H9 (cell line): Measurements from ENCODE around the gene MRPL54. TPM values are rescaled to one million over a fixed set of nuclear protein-coding genes. Genes with fewer than 3 reads are reported as not detected.

Experiments
- DNase-seq: peaks from one replicate; pipeline ENCODE4 v3.0.0-alpha.2; 2017
- H2AFZ ChIP-seq: one replicate; pipeline ENCODE4 v1.6.1; 2013; ENCODE audit warnings: mild to moderate bottlenecking, low read length, control low read depth, moderate library complexity
- H2AK5ac ChIP-seq: 2 replicates; pipeline ENCODE4 v1.6.1; 2013; ENCODE audit warnings: low read length, control low read depth, mixed read lengths; ENCODE audit not compliant: insufficient read length
- H2BK120ac ChIP-seq: one replicate; pipeline ENCODE4 v1.6.1; 2013; ENCODE audit warnings: low read depth, mild to moderate bottlenecking, low read length, control low read depth, inconsistent platforms; ENCODE audit not compliant: poor library complexity, severe bottlenecking
- H2BK12ac ChIP-seq: 2 replicates; pipeline ENCODE4 v1.6.1; 2013; ENCODE audit warnings: low read length, control low read depth, mixed read lengths, low read depth; ENCODE audit not compliant: insufficient read length
- H2BK15ac ChIP-seq: 2 replicates; pipeline ENCODE4 v1.6.1; 2013; ENCODE audit warnings: low read depth, low read length, control low read depth
- H2BK20ac ChIP-seq: one replicate; pipeline ENCODE4 v1.6.1; 2013; ENCODE audit warnings: low read depth, mild to moderate bottlenecking, low read length, control low read depth, inconsistent platforms; ENCODE audit not compliant: poor library complexity, severe bottlenecking
- H2BK5ac ChIP-seq: 2 replicates; pipeline ENCODE4 v1.6.1; 2013; ENCODE audit warnings: low read length, control low read depth, mixed read lengths; ENCODE audit not compliant: insufficient read length
- H3K14ac ChIP-seq: 2 replicates; pipeline ENCODE4 v1.6.1; 2013; ENCODE audit warnings: low read length, control low read depth; ENCODE audit not compliant: insufficient read depth
- H3K18ac ChIP-seq: 2 replicates; pipeline ENCODE4 v1.6.1; 2013; ENCODE audit warnings: low read depth, mild to moderate bottlenecking, mixed read lengths, low read length, control low read depth; ENCODE audit not compliant: insufficient read length
- H3K23ac ChIP-seq: 2 replicates; pipeline ENCODE4 v1.6.1; 2013; ENCODE audit warnings: low read length, control low read depth, mixed read lengths, low read depth; ENCODE audit not compliant: insufficient read length
- H3K23me2 ChIP-seq: 2 replicates; pipeline ENCODE4 v1.6.1; 2013; ENCODE audit warnings: low read depth, mild to moderate bottlenecking, mixed read lengths, low read length, control low read depth; ENCODE audit not compliant: insufficient read length, poor library complexity, severe bottlenecking
- H3K27ac ChIP-seq: 2 replicates; pipeline ENCODE4 v1.5.1; 2013; ENCODE audit warnings: low read length, control low read depth, mixed read lengths, low read depth; ENCODE audit not compliant: insufficient read length
- H3K27me3 ChIP-seq: 2 replicates; pipeline ENCODE4 v1.6.1; 2013; ENCODE audit warnings: low read length, control low read depth, inconsistent platforms; ENCODE audit not compliant: insufficient read depth
- H3K4ac ChIP-seq: 2 replicates; pipeline ENCODE4 v1.6.1; 2013; ENCODE audit warnings: low read depth, mild to moderate bottlenecking, control low read depth, inconsistent platforms, low read length, moderate library complexity
- H3K4me1 ChIP-seq: 2 replicates; pipeline ENCODE4 v1.6.1; 2013; ENCODE audit warnings: low read length, control low read depth, inconsistent platforms; ENCODE audit not compliant: insufficient read depth
- H3K4me2 ChIP-seq: 2 replicates; pipeline ENCODE4 v1.6.1; 2013; ENCODE audit warnings: low read length, control low read depth, mixed read lengths; ENCODE audit not compliant: insufficient read length, insufficient read depth
- H3K56ac ChIP-seq: 2 replicates; pipeline ENCODE4 v1.6.1; 2013; ENCODE audit warnings: low read depth, mild to moderate bottlenecking, mixed read lengths, low read length, control low read depth; ENCODE audit not compliant: insufficient read length
- H3K79me1 ChIP-seq: 2 replicates; pipeline ENCODE4 v1.6.1; 2013; ENCODE audit warnings: low read depth, mild to moderate bottlenecking, moderate library complexity, low read length, control low read depth, inconsistent platforms; ENCODE audit not compliant: insufficient read depth, poor library complexity, severe bottlenecking
- H3K79me2 ChIP-seq: 2 replicates; pipeline ENCODE4 v1.6.1; 2013; ENCODE audit warnings: low read length, control low read depth, inconsistent platforms; ENCODE audit not compliant: insufficient read depth
- H3K9ac ChIP-seq: 2 replicates; pipeline ENCODE4 v1.6.1; 2013; ENCODE audit warnings: low read length, control low read depth, mixed read lengths; ENCODE audit not compliant: insufficient read length; ENCODE audit errors: extremely low read depth
- H3K9me3 ChIP-seq: one replicate; pipeline ENCODE4 v1.6.1; 2013; ENCODE audit warnings: low read depth, low read length, inconsistent platforms; ENCODE audit not compliant: control insufficient read depth
- H3T11ph ChIP-seq: one replicate; pipeline ENCODE4 v1.6.1; 2013; ENCODE audit warnings: mild to moderate bottlenecking, low read length, control low read depth, inconsistent platforms
- H4K20me1 ChIP-seq: one replicate; pipeline ENCODE4 v1.6.1; 2013; ENCODE audit not compliant: control insufficient read depth, insufficient read length, insufficient read depth
- H4K5ac ChIP-seq: 2 replicates; pipeline ENCODE4 v1.6.1; 2013; ENCODE audit warnings: low read depth, mild to moderate bottlenecking, mixed read lengths, low read length, control low read depth; ENCODE audit not compliant: insufficient read length
- H4K8ac ChIP-seq: replicated peaks from 2 replicates; pipeline ENCODE4 v1.6.1; 2013; ENCODE audit warnings: low read length, control low read depth, mixed read lengths, low read depth; ENCODE audit not compliant: insufficient read length
- H4K91ac ChIP-seq: 2 replicates; pipeline ENCODE4 v1.6.1; 2013; ENCODE audit warnings: low read depth, mild to moderate bottlenecking, moderate library complexity, mixed read lengths, low read length, control low read depth; ENCODE audit not compliant: insufficient read length
- H3K27ac Mint-ChIP-seq, 3 experiments: 2 replicates in 2 of 3; 3 replicates in 1 of 3; pipeline ENCODE4 v1.8.0; 2020 to 2021; ENCODE audit warnings: mixed read lengths in 3 of 3, mild to moderate bottlenecking in 1 of 3, moderate library complexity in 1 of 3
- H3K27me3 Mint-ChIP-seq: 2 replicates; pipeline ENCODE4 v1.8.0; 2021; ENCODE audit warnings: low read depth, mild to moderate bottlenecking, moderate library complexity, mixed read lengths
- H3K36me3 Mint-ChIP-seq, 3 experiments: 2 replicates in 2 of 3; 3 replicates in 1 of 3; pipeline ENCODE4 v1.8.0; 2020 to 2021; ENCODE audit warnings: low read depth in 3 of 3, mixed read lengths in 3 of 3; ENCODE audit not compliant: insufficient read depth in 1 of 3
- H3K4me1 Mint-ChIP-seq, 2 experiments: 2 replicates each; pipeline ENCODE4 v1.8.0; 2020; ENCODE audit warnings: mixed read lengths in 2 of 2
- H3K4me3 Mint-ChIP-seq, 2 experiments: 2 replicates in 1 of 2; 3 replicates in 1 of 2; pipeline ENCODE4 v1.8.0; 2020 to 2021; ENCODE audit warnings: mild to moderate bottlenecking in 2 of 2, mixed read lengths in 2 of 2, moderate library complexity in 1 of 2
- H3K9me3 Mint-ChIP-seq, 2 experiments: 2 replicates in 1 of 2; 3 replicates in 1 of 2; pipeline ENCODE4 v1.8.0; 2020; ENCODE audit warnings: mild to moderate bottlenecking in 2 of 2, mixed read lengths in 2 of 2, moderate library complexity in 1 of 2
- CTCF ChIP-seq: fragments of 200-600 bp; sonication (generic); conservative IDR thresholded peaks from 3 replicates; pipeline ENCODE4 v1.8.0; 2021; ENCODE audit warnings: antibody characterized with exemption, mild to moderate bottlenecking
- WGBS: extraction: QIAGEN DNeasy Blood & Tissue Kit; methylation state at CpG from one replicate; pipeline ENCODE4 v1.1.7; 2013; ENCODE audit warnings: missing lambda C conversion rate, low lambda C conversion rate, mixed read lengths; ENCODE audit not compliant: insufficient read length; ENCODE audit errors: extremely low coverage; 5-methylcytosine and 5-hydroxymethylcytosine counted together
- total RNA-seq: library from RNA; stranded (reverse); gene quantifications from 2 replicates; pipeline ENCODE4 v1.2.1, GENCODE V29; 2021

The MRPL54 gene
- total RNA-seq, 1 experiment from 2014 or later = 60.0 TPM

GRCh38 chr19:3770136-3770999 is 7.9 kb downstream of the MRPL54 start:
- Histone ChIP-seq H2BK15ac (no peak overlapping the region), H2BK20ac (no peak overlapping the region), H3K4me1 (no peaks in the 10 kb centered on the region), H2BK5ac (no peak overlapping the region), H2AFZ (no peak overlapping the region), H3K23me2 (no peaks in the 10 kb centered on the region), H3K4me2 (no peak overlapping the region), H3K9me3 (no peaks in the 10 kb centered on the region), H3K9ac (no peak overlapping the region), H3K79me1 (no peaks in the 10 kb centered on the region), H3K18ac (no peak overlapping the region), H3K27me3 (no peaks in the 10 kb centered on the region), H4K20me1 (no peaks in the 10 kb centered on the region), H4K5ac (no peak overlapping the region), H2AK5ac (no peak overlapping the region), H3K79me2 (no peaks in the 10 kb centered on the region), H3K27ac (no peak overlapping the region), H3T11ph (no peak overlapping the region), H3K4ac (no peak overlapping the region), H3K56ac (no peak overlapping the region), H3K14ac (no peak overlapping the region), H2BK120ac (no peak overlapping the region), H3K23ac (no peak overlapping the region), H4K8ac (no peak overlapping the region), H2BK12ac (no peak overlapping the region), H4K91ac (no peak overlapping the region)
- no peak for TF ChIP-seq CTCF
- DNase-seq = no peak
- Mint-ChIP-seq H3K9me3 (no peaks in the 10 kb centered on the region), H3K27me3 (no peaks in the 10 kb centered on the region), H3K4me1 (peaks cover 7 to 18% of the 10 kb centered on the region in 2 experiments), H3K27ac (peak overlapping the region in 1 of 3 experiments; percentile 64; a peak in 1 of 7 replicates), H3K36me3 (peaks cover 6 to 15% (median 12%) of the 10 kb centered on the region in 3 experiments; a peak in 6 of 7 replicates), H3K4me3 (no peak overlapping the region)
- no CpG with 5 or more reads among the region's 53 CpGs for WGBS
